NCI-H1092 (cell line): ENCODE results near the gene FAM149B1.

Experiments used
- DNase-seq: peaks from one replicate; lab custom pipeline; 2025; lab: John Stamatoyannopoulos, UW

FAM149B1 gene

GRCh38 chr10:73174148-73174925 lies 6.4 kb downstream of the FAM149B1 start:
- no peak for DNase-seq

GRCh38 chr10:73182568-73182967 lies 14.6 kb downstream of the FAM149B1 start:
- DNase-seq: no peak

GRCh38 chr10:73183667-73184281 lies 15.9 kb downstream of the FAM149B1 start:
- no peak for DNase-seq

- no peak for DNase-seq
Observed at GRCh38 chr10:73186266-73186665, 18.3 kb downstream of the FAM149B1 start.

DNA sequence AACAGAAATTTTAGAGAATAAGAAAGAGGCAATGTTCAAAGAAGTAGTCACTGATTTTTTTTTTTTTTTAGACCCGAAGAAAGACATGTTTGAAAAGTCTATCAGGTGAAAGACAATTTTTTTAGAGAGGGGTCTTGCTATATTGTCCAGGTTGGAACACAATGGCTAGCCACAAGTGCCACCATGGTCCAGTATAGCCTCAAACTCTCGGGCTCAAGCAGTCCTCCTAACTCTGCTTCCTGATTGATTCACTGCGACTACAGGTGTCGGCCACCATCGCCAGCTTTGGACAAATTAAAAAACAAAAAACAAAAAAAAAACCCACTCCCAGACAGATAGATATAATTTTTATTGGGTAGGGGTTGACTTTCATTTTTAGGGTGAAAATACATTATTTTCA lies 22.3 kb downstream of the FAM149B1 start:
- DNase-seq: no peak

DNA sequence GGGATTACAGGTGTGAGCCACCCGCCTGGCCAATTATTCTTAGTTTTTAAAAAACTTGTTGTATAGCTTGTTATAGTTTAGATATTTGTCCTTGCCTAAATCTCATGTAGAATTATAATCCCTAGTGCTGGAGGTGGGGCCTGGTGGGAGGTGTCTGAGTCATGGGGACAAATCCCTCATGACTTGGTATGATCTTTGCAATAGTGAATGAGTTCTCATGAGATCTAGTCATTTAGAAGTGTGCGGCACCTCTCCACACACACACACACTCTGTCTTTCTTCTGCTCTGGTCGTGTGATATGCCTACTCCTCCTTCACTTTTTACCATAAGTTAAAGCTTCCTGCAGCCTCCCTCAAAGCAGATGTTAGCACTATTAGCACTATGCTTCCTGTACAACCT lies 37.2 kb downstream of the FAM149B1 start:
- DNase-seq: no peak

DNA sequence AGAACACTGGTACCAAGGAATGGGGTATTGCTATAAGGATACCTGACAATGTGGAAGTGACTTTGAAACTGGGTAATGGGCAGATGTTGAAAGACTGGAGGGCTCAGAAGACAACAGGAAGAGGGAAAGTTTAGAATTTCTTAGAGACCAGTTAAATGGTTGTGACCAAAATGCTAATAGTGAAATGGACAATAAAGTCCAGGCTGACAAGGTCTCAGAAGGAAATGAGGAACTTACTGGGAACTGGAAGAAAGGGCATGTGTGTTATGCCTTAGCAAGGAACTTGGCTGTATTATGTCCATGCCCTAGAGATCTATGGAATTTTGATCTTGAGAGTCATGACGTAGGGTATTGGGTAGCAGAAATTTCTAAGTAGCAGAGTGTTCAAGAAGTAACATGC lies 38.0 kb downstream of the FAM149B1 start:
- DNase-seq: no peak

DNA sequence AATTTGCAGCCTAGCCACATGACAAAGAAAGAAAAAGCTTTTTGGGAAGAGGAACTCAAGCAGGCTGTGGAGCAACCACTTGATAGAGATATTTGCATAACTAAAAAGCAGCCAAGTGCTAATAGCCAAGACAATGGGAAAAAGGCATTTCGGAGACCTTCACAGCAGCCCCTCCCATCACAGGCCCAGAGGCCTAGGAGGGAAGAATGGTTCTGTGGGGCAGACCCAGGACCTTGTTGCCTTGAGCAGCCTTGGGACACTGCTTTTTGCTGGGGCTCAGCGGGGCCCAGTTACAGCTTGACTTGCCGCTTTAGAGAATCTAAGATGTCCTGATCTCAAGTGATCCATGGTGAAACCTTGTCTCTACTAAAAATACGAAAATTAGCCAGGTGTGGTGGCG lies 38.5 kb downstream of the FAM149B1 start:
- no peak for DNase-seq

- no peak for DNase-seq
Observed at GRCh38 chr10:73207883-73208282, 40.0 kb downstream of the FAM149B1 start.

DNA sequence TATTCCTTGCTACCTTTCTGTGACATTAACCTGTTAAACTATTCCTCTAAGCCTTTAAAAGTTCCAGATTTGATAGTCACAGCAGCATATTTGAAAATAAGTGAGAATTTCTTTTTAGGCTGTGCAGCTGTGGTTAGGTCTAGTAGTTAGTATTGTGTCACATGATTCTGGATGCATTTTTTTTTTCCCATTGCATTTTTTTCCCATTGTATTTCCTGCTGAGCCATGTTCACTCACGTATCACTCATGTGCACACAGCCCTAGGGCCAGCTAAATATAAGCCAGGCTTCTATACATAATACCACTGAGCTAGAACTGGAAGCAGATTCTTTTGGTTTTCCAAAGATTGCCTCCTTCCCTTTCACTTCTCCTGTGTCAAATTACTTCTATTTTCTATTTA lies 41.8 kb downstream of the FAM149B1 start:
- DNase-seq: no peak

DNA sequence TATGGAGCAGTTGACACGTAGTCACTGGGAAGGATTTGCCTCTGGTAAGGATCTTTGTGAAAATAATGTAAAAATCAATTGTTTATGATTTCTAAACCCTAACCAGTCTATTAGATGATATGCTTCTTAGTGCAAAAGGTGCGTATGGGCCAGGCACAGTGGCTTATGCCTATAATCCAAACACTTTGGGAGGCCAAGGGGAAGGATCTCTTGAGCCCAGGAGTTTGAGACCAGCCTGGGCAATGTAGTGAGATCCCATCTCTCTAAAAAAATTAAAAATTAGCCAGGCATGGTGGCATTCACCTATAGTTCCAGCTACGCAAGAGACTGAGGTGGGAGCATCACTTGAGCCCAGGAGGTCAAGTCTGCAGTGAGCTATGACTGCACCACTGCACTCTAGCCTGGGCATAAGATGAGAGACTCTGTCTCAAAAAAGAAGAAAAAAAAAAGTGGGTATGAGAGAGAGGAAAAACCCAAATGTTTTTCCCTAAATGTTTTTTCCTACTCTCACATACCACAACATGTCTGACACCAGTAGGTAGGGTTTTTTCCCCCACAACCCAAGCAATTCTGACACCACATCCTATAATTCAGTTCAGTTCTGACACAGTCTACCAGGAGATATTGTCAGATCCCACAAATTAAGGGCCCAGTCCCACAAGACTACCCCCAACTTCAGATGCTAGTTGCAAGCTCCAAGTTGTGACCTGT lies 42.6 kb downstream of the FAM149B1 start:
- DNase-seq: no peak

GRCh38 chr10:73211106-73211811 lies 43.3 kb downstream of the FAM149B1 start:
- no peak for DNase-seq

DNA sequence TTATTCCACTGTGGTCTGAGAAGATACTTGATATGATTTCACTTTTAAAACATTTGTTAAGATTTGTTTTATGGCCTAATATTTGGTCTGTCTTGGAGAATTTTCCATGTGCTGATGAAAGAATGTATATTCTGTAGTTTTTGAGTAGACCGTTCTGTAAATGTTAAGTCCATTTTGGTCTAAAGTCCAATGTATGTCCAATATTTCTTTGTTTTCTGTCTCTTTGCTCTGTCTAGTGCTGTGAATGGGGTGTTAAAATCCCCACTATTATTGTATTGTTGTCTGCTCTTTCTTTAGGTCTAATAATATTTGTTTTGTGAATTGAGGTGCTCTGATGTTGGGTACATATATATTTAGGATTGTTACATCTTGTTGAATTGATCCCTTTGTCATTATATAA lies 47.8 kb downstream of the FAM149B1 start:
- no peak for DNase-seq

- DNase-seq: no peak
Observed at GRCh38 chr10:73217628-73218027, 49.7 kb downstream of the FAM149B1 start.

DNA sequence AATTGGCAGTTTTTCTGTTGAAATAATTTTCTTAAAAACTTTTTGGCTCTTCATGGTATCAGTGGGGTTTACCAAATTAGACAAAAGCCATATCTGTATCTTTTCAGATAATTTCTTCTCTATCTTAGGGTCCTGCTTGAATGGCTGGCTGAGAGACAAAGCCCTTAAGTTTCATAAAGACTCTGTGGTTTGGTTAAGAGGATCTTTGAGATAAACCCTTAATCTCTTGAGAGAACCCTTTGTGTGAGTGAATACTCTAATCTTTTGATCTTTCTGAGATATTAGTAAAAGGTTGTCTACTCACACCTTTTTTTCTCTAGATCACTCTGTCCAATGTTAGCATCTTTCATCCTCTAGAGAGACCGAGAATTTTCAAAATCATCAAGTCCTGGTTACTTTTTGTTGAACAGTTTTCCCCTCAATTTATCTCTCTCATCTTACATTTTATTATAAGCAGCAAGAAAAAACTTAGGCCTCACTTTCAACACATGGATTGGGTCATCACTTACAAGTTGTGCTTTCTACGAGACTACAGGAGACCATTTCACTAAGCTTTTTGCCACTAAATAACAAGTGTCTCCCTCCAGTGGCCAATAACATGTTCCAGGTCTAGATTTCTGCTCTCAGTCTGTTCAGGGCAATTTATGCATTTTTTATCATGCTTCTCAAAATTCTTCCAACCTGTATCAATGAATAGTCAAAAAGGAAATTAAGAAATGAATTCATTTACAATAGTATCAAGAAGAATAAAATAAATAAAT lies 50.7 kb downstream of the FAM149B1 start:
- DNase-seq: no peak

GRCh38 chr10:73219384-73219783 lies 51.5 kb downstream of the FAM149B1 start:
- no peak for DNase-seq

DNA sequence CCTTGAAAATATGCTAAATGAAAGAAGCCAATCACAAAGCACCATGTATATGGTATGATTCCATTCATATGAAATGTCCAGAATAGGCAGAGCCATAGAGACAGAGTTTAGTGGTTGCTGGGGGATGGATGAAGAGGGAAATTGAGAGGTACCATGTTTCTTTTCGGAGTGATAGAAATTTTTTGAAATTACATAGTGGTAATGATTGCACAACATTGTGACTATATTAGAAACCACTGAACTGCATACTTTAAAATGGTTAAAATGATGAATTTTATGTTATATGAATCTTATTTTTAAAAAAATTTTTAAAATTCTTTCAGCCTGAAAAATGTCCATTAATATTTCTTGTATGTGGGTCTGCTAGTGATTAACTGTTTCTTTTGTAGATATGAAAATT lies 53.1 kb downstream of the FAM149B1 start:
- no peak for DNase-seq

DNA sequence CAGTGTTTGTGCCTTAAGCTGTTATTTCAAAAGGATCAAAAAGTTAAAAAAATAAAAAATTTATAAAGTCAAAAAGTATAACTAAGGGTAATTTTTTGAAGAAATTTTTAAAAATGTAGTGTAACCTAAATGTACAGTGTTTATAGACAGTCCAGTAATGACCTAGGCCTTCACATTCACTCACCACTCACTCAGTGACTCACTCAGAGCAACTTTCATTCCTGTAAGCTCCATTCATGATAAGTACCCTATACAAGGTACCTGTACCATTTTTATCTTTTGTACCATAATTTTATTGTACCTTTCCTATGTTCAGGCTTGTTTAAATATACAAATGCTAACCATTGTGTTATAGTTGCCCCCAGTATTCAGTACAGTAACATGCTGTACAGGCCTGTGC lies 57.6 kb downstream of the FAM149B1 start:
- DNase-seq: no peak

GRCh38 chr10:73226663-73227062 lies 58.7 kb downstream of the FAM149B1 start:
- DNase-seq: no peak

GRCh38 chr10:73228247-73228646 lies 60.3 kb downstream of the FAM149B1 start:
- no peak for DNase-seq

DNA sequence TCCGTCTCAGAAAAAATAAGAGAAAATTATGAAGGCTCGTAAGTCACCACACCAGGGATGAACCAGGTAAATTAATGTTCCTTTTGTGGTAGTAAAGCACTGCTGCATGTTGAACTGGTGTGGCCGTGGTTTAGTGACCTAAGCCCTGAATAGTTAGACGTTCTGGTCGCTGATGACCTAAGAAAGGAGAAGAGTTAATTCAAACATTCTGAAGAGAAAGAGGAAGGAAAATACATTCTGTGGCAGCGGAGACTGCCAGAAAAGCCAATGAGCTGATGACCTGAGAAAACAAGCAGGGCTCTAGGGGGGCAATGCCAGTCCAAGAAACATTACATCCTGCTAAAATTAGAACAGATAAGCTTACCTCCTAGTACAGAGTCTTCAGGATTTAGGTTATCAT lies 61.6 kb downstream of the FAM149B1 start:
- no peak for DNase-seq

- no peak for DNase-seq
Observed at GRCh38 chr10:73232887-73233286, 65.0 kb downstream of the FAM149B1 start.
